ENCODE data around the gene FGR. TPM values are rescaled to one million over a fixed set of nuclear protein-coding genes. Genes with fewer than 3 reads are reported as not detected.
A peak's percentile ranks its signal among the peaks of the same experiment; 100 is the strongest.

Gene FGR
- total RNA-seq, 1 donor, result 0.18 TPM

DNA sequence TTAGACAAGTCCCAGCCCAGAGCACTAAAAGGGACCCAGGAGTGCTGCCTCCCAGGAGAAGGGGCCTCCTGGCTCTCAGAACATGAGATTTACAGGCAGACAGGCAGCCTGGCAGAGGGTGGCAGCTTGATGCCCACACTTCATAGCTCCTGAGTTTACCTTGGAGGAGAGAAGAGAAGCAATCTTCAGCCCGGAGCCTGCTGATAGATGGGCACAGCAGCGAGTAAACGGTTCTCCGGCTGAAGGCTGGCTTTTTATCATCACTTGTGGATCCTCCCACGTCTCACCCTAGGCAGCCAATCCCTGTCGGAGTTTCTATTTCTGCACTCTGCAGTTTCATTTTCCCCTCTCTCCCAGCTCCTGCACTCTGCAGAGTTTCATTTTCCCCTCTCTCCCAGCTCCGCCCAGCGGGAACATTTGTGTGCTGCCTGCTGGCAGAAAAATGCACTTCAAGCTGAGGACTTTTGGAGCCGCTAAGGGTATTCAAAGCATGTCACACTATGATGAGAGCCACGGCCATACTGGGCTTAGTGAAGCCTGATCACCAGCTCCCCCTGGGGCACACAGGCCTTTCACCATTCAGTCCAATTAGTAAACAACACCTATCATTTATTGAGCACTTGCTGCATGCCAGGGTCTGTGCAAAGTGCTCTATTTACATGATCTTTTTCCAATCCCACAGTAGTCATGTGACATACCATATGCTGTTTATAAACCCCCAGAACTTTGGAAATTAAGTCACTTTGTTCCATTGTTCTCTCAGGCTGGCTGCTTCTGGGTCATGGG lies 37.2 kb upstream of the FGR start, which contains the start of gene IFI6:
Gene IFI6 (minus strand): TSS at position 229 of the 786 bp plus-strand sequence. CDS start 2,878 bp downstream, outside the sequence.
- H3K4me3 ChIP-seq (ENCODE audit: low read depth, low read length), result peak within 1 kb of the TSS; percentile 81
- TF ChIP-seq, protein P1, sequence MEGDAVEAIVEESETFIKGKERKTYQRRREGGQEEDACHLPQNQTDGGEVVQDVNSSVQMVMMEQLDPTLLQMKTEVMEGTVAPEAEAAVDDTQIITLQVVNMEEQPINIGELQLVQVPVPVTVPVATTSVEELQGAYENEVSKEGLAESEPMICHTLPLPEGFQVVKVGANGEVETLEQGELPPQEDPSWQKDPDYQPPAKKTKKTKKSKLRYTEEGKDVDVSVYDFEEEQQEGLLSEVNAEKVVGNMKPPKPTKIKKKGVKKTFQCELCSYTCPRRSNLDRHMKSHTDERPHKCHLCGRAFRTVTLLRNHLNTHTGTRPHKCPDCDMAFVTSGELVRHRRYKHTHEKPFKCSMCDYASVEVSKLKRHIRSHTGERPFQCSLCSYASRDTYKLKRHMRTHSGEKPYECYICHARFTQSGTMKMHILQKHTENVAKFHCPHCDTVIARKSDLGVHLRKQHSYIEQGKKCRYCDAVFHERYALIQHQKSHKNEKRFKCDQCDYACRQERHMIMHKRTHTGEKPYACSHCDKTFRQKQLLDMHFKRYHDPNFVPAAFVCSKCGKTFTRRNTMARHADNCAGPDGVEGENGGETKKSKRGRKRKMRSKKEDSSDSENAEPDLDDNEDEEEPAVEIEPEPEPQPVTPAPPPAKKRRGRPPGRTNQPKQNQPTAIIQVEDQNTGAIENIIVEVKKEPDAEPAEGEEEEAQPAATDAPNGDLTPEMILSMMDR (IDR thresholded peaks at IDR 0.05; ENCODE audit: insufficient read depth, low read length), result peak; percentile 65
- peak; percentile 98 for DNase-seq (ENCODE audit: low read depth)

GRCh38 chr1:27669876-27670275 lies 34.9 kb upstream of the FGR start:
- DNase-seq (ENCODE audit: low read depth), result no peak
- no peak overlapping the region for H3K4me3 ChIP-seq (ENCODE audit: low read depth, low read length)
- TF ChIP-seq, protein P1 (IDR thresholded peaks at IDR 0.05; ENCODE audit: insufficient read depth, low read length), result no peak

DNA sequence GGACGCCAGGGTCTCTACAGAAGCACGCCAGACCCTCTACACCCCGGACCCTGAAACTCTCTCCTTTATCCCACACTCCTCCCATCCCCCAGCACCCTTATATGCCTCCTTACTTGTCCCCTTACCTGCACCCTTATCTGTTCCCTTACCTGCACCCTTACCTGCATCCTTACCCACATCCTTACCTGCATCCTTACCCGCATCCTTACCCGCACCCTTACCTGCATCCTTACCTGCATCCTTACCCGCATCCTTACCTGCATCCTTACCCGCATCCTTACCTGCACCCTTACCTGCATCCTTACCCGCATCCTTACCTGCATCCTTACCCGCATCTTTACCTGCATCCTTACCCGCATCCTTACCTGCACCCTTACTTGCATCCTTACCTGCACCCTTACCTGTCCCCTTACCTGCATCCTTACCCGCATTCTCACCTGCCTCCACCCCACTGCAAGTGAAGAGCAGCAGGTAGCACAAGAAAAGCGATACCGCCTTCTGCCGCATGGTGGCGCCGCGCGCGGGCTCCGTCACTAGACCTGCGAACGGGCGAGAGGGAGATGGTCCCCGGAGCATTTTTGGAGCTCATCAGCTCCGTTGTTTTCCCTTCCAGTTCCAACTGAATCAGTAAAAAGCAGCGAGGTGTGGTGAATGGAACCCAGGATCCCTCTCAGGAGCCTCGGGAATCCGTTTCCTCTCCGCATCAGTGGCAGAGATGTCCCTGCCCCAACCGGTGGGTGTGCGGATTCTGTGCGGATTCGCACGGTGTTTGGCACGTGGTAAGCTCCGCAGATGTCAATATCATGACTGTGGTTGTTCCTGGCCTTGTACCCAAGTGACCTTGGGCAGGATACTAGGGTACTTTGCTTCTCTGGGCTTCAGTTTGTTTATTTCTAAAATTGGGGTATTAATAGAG lies 34.1 kb upstream of the FGR start:
- TF ChIP-seq, protein P1 (IDR thresholded peaks at IDR 0.05; ENCODE audit: insufficient read depth, low read length), result peak; percentile 98
- peak; percentile 66 for DNase-seq (ENCODE audit: low read depth)
- peak overlapping the region; percentile 67 for H3K4me3 ChIP-seq (ENCODE audit: low read depth, low read length)

DNA sequence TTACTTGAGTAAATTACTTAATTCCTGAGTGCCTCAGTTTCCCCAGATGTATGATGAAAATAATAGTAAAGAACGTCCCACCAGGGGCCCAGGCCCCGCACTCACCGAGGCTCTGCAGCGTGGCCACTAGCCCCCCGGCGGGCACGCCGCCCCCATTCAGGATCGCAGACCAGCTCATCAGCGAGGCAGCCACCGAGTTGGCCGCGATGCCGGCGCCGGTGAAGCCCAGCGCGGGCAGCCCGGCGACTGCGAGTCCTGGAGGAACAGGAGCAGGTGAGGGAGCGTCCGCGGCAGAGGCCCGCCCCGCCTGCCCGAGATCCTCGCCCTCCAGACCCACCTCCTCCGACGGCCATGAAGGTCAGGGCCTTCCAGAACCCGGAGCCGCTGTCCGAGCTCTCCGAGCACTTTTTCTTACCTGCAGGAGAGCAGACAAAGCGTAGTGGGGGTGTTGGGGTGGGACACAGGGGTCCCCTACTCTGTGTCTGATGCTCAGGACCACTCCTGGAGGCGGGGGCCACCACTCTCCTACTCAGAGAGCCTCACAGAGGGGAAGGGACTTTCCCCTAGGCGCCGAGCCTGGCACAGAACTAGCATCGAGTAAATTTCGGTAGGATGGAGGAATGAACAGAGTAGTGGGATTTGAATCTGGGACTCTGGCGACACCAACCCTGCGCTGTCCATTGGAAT lies 33.3 kb upstream of the FGR start:
- TF ChIP-seq, protein P1 (IDR thresholded peaks at IDR 0.05; ENCODE audit: insufficient read depth, low read length), result no peak
- no peak for DNase-seq (ENCODE audit: low read depth)

DNA sequence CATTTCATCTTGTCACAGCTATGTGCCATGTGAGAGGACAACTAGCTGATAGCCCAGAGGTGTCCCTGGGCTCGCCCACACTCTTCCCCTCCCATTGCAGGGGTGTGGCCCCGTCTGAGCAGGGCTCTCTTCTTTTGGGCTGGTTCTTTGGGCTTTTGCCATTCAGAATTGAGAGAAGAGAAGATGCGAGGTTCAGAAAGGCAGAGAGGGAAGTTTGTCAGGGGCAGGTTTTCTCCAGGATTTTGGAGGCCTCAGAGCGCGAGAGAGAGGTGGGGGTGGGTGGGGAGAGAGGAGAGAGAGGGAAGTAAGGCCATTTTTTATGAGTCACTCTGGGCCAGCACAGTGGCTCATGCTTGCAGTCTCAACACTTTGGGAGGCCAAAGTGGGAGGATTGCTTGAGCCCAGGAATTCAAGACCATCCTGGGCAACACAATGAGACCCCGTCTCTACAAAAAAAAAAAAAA lies 31.8 kb upstream of the FGR start:
- TF ChIP-seq, protein P1 (IDR thresholded peaks at IDR 0.05; ENCODE audit: insufficient read depth, low read length), result no peak
- no peak overlapping the region for H3K4me3 ChIP-seq (ENCODE audit: low read depth, low read length)
- no peak for DNase-seq (ENCODE audit: low read depth)

More for the DNA sequence above, 33.3 kb upstream of the FGR start:
- H3K4me3 ChIP-seq (ENCODE audit: low read depth, low read length), result no peak overlapping the region

GRCh38 chr1:27666294-27666693 lies 31.3 kb upstream of the FGR start:
- TF ChIP-seq, protein P1 (IDR thresholded peaks at IDR 0.05; ENCODE audit: insufficient read depth, low read length), result no peak
- no peak for DNase-seq (ENCODE audit: low read depth)
- no peak overlapping the region for H3K4me3 ChIP-seq (ENCODE audit: low read depth, low read length)
